Fibroblast of mammary gland (primary cell): ENCODE results near the gene MIGA2.

Experiments used
- DNase-seq: peaks from one replicate; pipeline ENCODE4 v3.0.0-alpha.2; 2010; ENCODE audit warnings: low read depth
- H3K4me3 ChIP-seq: 2 replicates; pipeline ENCODE4 v1.5.1; 2011; ENCODE audit warnings: low read depth, mild to moderate bottlenecking, low read length, moderate library complexity; ENCODE audit not compliant: control insufficient read depth
- TF ChIP-seq, protein P1 (sequence below): conservative IDR thresholded peaks from 2 replicates; pipeline ENCODE4 v1.5.1; 2011; ENCODE audit warnings: low read depth, low read length, inconsistent platforms; ENCODE audit not compliant: control insufficient read depth, insufficient read depth

The MIGA2 gene

DNA sequence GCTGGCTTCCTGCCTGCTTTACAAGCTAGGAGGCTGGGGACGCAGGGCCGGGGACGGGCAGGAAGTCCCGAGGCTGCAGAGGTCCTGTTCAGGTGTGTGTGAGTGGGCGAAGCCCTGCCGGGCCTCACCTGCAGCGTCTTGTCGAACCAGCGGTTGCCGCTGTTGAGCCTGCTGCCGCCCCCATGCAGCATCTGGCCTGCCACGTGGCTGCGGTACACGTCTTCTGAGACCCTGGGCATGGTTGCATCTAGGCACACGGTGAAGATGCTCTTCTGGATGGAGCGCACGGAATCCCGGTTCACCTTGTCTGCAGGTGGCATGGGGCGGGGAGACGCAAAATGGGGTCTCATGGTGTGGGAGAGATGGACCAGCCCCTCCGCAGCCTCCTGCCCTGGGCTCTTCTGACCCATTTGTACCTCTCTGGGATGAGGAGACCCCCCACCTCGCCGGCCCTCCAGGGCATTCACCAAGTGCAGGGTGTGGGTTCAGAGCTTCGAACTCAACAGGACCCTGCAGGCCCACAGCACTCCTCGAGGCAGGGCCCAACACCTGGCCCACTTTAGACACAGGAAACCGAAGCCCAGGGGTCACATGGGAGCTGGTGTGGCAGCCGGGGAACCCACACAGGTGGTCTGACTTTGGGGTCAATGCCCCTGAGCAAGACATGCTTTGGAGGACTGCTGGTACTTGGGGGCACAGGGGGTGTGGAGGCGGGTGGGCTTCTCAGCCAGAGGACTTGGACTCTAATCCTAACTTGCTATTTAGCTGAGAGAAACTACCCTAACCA, 64.2 kb downstream of the MIGA2 start:
- no peak for DNase-seq
- no peak overlapping the region for H3K4me3 ChIP-seq
- TF ChIP-seq, protein P1, sequence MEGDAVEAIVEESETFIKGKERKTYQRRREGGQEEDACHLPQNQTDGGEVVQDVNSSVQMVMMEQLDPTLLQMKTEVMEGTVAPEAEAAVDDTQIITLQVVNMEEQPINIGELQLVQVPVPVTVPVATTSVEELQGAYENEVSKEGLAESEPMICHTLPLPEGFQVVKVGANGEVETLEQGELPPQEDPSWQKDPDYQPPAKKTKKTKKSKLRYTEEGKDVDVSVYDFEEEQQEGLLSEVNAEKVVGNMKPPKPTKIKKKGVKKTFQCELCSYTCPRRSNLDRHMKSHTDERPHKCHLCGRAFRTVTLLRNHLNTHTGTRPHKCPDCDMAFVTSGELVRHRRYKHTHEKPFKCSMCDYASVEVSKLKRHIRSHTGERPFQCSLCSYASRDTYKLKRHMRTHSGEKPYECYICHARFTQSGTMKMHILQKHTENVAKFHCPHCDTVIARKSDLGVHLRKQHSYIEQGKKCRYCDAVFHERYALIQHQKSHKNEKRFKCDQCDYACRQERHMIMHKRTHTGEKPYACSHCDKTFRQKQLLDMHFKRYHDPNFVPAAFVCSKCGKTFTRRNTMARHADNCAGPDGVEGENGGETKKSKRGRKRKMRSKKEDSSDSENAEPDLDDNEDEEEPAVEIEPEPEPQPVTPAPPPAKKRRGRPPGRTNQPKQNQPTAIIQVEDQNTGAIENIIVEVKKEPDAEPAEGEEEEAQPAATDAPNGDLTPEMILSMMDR = no peak

DNA sequence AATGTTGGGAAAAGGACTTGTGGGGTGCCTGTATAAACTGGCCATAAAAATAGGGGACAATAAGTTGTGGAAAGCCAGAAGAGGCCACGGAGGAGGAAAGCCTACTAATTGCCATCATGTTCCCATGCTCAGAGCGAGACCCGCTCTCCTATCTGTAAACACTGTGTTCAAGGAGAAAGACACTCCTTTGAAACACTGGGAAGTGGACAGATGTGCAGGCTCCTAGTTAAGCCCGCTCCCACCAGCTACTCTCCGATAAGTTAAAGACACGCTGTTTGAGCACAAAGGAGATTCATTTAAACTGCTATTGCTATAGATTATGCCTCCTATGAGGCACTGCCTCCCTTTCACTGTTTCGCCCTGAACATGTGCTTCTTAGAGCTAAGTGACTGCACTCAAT, 64.9 kb downstream of the MIGA2 start:
- no peak for DNase-seq
- H3K4me3 ChIP-seq = no peak overlapping the region
- TF ChIP-seq, protein P1 = no peak

DNA sequence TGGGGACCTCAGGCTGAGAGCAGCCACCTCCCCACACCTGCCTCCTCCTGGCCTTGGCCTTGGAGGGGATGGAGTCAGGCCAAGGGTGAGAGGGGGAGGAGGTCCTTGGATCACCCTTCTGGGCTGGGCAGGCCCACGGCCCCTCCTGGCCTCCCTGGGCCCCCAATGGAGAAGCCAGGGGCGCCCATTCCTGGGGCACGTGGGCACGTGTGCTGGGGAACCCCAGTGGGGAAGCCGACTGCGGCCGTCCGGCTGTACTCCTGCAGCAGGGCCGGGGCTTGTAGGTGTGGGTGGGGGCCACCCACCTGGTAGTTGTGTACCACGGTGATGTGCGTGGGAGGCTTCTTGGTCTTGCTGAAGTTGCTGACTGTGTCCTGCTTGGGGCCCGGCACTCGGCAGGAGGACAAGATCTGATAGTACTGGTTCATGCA, 65.7 kb downstream of the MIGA2 start:
- TF ChIP-seq, protein P1 = no peak
- H3K4me3 ChIP-seq = no peak overlapping the region
- no peak for DNase-seq

DNA sequence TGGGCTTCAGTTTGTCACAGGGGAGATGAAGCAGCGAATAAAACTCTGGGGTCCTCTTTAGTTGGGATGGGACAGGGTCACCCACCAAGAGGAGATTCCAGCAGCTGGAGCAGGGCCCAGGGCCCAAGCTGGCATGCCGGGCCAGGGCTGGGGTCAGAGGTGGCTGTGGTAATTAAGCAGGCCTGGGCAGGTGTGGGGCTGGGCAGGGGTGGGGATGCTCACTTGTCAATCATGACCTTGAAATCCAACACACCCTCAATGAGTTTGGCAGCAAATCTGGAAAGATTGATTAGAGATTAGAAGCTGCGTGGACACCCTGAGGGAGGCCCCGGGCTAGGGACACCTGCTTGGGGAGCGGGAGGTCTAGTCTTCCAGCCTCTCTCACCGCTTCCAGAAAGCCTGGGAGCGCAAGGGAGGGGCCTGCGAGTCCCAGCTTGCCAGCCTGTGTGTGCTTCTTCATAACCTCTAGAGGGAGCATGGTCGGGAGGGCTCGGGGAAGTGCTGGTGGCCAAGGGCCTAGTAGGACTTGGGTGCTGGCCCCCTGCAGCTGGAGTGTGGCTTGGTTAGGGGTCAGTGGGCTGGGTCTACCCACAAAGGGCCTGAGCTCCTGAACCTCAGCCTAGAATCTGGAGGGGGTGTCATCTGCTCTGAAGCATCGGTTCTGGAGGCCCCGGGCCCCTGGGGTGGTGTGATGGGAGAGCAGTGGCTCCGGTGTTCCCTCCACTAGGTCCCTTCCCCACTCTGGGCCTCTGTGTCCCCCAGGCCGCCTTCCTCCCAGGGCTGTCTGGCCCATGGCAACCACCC, 66.6 kb downstream of the MIGA2 start:
- TF ChIP-seq, protein P1 = peak; percentile 55
- DNase-seq = peak; percentile 47
- H3K4me3 ChIP-seq = no peak overlapping the region

DNA sequence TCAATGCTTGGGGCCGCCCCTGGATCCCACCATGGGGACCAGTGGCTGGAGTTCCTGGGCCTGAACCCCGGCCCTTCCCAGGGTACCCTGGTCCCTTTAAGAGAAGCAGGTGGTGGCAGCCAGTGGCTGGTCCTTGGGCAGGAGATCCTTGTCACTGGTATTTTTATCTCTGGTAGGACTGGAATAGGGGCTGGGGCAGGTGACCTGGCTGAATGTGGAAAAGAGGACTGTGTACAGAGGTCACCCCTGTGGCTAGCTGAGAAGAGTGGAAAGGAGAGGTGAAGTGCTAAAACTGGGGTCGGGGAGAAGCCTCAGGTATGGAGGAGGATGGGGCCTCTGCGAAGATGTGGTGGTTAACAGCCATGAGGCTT, 67.2 kb downstream of the MIGA2 start:
- no peak for DNase-seq
- no peak overlapping the region for H3K4me3 ChIP-seq
- TF ChIP-seq, protein P1 = no peak

DNA sequence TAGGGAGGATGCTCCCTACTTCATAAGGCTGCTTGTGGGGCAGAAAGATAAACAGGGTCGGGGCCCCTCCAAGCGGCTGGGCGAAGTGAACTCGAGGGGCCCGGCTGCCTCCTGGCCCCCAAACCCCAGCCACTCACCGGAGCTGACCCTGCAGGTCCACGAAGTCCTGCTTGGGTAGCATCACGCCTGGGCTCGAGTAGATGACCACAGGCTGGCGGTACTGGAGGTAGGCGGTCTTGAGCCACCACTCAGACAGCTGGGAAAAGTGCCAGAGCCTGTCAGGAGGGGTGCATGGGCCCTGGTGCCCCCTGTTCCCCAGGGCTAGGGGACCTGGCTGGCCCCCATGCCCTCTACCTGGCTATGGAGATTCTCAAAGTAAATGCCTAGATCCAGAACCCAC, 67.6 kb downstream of the MIGA2 start:
- no peak for DNase-seq
- no peak overlapping the region for H3K4me3 ChIP-seq
- TF ChIP-seq, protein P1 = no peak
